GM13977 (cell line): ENCODE data around the gene SLC12A8.

Experiments
- DNase-seq: peaks from one replicate; pipeline ENCODE4 v3.0.0; 2012; ENCODE audit warnings: low spot score
- CTCF ChIP-seq: IDR thresholded peaks from 2 replicates; pipeline ENCODE4 v1.5.1; 2012; ENCODE audit warnings: mild to moderate bottlenecking, control low read depth; ENCODE audit not compliant: insufficient read depth; ENCODE audit errors: extremely low read depth, missing control alignments
- in situ Hi-C: fragments of 300-500 bp; cut with MboI; formaldehyde crosslinking; loops from one replicate; pipeline ENCODE4 v1.12.0; 2022; ENCODE audit warnings: low sequenced_read_pairs, low pct_unique_long_range_greater_than_20kb, mixed read lengths, inconsistent platforms; ENCODE audit not compliant: unreplicated experiment

The SLC12A8 gene

GRCh38 chr3:125033616-125034015 is 178.9 kb downstream of the SLC12A8 start:
- in situ Hi-C loops = no loop called here
- TF ChIP-seq CTCF = no peak
- DNase-seq = no peak

GRCh38 chr3:125033135-125033534 is 179.4 kb downstream of the SLC12A8 start:
- in situ Hi-C loops = no loop called here
- TF ChIP-seq CTCF = no peak
- DNase-seq = no peak

GRCh38 chr3:125032683-125033082 is 179.9 kb downstream of the SLC12A8 start:
- TF ChIP-seq CTCF = no peak
- no peak for DNase-seq
- in situ Hi-C loops = no loop called here
